Spleen (tissue), 7 donors: ENCODE measurements around the gene WDR74.

Source experiments
- POLR2AphosphoS5 ChIP-seq, 3 donors: sonication (generic); formaldehyde crosslinking; IDR thresholded peaks; one replicate each; pipeline ENCODE4 v1.5.1; 2017; ENCODE audit warnings: antibody characterized with exemption in 3 of 3
- TF ChIP-seq, protein P1 (sequence below), 11 experiments: fragments of 200-600 bp in 7 of 11; fragments of 450-650 bp in 4 of 11; sonication (generic) in 4 of 11; IDR thresholded peaks in 8 of 11; conservative IDR thresholded peaks in 3 of 11; 1 replicate in 7 of 11; 2 replicates in 4 of 11; pipeline versions ENCODE4 v1.4.0 to v1.8.0; 2016 to 2021; ENCODE audit warnings: antibody characterized with exemption in 11 of 11, inconsistent platforms in 4 of 11, mild to moderate bottlenecking in 1 of 11
- donor health status: DM: no; HTN: no; CAD: no; lungs with moderate emphysema.
- donor health status: DM: no; HTN: no; CAD: no.
- donor health status: DM: no; HTN: no; CAD: no.

DNA sequence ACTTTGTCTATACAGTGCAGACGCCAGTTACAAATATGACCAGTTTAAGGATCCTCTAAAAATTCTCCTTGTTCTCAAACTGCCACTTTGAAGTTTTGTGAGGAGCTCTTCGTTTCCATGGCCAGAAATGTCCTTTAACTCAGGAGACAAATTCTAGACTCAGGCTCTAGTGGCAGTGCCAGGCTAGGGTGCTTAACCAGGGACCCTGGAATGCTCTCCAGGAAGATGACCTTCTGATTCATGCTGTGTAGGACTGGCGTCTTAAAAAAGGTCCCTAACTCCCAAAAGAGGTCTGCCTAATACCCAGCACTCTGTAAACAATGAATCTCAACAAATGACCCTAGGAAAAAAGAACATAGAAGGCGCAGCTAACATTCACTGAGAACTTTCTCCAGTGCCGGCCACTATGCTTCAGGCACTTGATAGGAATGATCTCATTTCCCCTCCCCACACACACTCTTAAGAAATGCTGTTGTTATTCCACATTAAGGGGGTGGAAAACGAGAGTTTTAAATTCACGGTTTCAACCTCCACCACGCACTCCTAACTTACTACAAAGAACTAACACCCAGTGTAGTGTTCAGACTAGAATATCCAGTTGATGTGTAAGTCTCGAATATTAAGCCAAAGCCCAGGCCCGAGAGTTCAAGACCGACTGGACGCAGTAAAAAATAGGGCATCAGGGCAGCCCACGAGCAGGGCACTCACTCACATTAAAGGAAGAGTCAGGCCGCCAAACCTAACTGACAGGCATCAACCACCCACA lies 34.9 kb downstream of the WDR74 start:
- TF ChIP-seq, protein P1, sequence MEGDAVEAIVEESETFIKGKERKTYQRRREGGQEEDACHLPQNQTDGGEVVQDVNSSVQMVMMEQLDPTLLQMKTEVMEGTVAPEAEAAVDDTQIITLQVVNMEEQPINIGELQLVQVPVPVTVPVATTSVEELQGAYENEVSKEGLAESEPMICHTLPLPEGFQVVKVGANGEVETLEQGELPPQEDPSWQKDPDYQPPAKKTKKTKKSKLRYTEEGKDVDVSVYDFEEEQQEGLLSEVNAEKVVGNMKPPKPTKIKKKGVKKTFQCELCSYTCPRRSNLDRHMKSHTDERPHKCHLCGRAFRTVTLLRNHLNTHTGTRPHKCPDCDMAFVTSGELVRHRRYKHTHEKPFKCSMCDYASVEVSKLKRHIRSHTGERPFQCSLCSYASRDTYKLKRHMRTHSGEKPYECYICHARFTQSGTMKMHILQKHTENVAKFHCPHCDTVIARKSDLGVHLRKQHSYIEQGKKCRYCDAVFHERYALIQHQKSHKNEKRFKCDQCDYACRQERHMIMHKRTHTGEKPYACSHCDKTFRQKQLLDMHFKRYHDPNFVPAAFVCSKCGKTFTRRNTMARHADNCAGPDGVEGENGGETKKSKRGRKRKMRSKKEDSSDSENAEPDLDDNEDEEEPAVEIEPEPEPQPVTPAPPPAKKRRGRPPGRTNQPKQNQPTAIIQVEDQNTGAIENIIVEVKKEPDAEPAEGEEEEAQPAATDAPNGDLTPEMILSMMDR (IDR thresholded peaks at IDR 0.05 in 8 of 11, conservative IDR thresholded peaks at IDR 0.05 in 3 of 11) = no peak
- no peak for TF ChIP-seq POLR2AphosphoS5 (IDR thresholded peaks at IDR 0.05)
